Calu3 (cell line): ENCODE data around the gene TGIF2. TPM values are rescaled to one million over a fixed set of nuclear protein-coding genes. Genes with fewer than 3 reads are reported as not detected.

ENCODE experiments used
- total RNA-seq: library from RNA; stranded (reverse); gene quantifications from 2 replicates; pipeline ENCODE4 v1.2.3, GENCODE V29; 2022

Gene TGIF2
- total RNA-seq, 1 experiment from 2014 or later = 39.4 TPM

Other genes with a start within 250 kb of the TGIF2 start
- 7.8 and 10.3 TPM in 2 replicates for gene MYL9, start 32.1 kb upstream of the TGIF2 start, total RNA-seq
- gene RAB5IF, start 32.2 kb downstream of the TGIF2 start, total RNA-seq = 235 and 250 TPM in 2 replicates
- gene SLA2, start 72.6 kb downstream of the TGIF2 start, total RNA-seq = not detected in 2 replicates
- 16.6 and 18.0 TPM in 2 replicates for gene NDRG3, start 172.5 kb downstream of the TGIF2 start, total RNA-seq
- 36.7 and 42.5 TPM in 2 replicates for gene DSN1, start 200.2 kb downstream of the TGIF2 start, total RNA-seq